GM19193 (cell line): ENCODE results near the gene SDK1.

ENCODE experiments used
- POLR2A ChIP-seq: IDR thresholded peaks from 4 replicates; pipeline ENCODE4 v1.6.1; 2011; ENCODE audit not compliant: insufficient read depth, insufficient read length; ENCODE audit errors: extremely low read depth

The SDK1 gene

DNA sequence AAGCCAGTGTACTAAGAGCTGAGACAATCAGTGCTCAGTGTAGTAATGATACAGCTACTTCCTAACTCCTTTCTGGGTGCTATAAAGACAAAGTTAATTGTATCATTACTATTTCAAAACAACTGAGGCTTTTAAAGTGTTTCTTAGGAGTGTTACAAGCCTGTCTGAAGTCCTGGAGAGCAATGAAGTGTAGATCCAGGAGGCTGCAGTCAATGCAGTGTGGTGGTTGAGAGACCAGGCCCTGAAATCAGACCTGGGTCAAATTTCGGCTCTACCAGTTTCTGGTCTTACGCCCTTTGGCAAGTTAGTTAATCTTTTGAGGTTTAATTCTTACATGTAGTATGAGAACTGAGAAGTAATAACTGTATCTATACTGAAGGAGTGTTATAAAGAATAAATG lies 387.0 kb downstream of the SDK1 start:
- no peak for TF ChIP-seq POLR2A

DNA sequence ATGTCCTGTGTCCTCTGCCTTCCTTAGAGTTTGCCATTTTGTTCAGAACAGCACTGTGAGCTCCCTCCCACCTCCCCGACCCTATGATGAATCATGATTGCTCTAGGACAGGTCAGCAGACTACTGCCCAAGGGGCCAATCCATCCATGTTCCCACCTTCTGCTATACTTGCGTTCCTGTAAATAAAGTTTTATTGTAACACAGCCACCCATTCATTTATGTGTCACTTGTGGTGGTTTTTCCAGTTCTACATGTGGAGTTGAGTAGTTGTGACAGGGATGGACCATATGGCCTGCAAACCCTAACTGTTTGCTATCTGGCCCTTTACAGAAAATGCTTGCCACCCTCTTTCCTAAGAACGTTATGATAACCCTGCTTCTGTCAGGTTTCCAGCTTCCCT lies 387.8 kb downstream of the SDK1 start:
- TF ChIP-seq POLR2A = no peak

DNA sequence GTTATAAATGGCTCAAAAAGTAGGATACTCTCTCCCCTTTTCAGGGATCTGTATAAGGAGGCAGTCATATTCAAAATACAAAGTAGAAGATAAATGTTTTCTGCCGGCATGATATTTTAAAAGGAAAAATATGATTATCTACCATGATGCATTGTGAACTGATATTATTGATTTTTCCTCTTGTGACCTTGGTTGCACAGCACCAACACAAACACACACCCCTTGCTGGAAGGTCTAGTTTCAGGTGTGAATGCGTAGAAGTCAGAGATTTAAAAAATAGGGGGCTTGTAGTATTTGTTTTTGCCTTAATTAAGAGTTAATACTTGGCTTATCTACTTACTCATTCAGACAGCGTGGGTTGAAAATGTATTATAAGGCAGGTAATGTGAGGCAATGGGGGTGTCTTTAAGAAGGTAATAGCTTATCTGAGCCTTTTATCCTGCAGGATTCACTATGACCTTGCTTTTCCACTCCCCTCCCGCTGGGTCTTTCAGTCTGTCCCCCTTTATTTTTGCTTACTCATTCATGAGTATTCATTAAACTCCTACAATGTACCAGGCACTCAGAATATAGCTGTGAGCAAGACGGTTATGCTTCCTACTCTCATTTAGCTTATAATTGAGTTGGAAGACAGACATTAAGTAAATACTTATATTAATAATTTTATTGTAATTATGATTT lies 390.6 kb downstream of the SDK1 start:
- TF ChIP-seq POLR2A = no peak

DNA sequence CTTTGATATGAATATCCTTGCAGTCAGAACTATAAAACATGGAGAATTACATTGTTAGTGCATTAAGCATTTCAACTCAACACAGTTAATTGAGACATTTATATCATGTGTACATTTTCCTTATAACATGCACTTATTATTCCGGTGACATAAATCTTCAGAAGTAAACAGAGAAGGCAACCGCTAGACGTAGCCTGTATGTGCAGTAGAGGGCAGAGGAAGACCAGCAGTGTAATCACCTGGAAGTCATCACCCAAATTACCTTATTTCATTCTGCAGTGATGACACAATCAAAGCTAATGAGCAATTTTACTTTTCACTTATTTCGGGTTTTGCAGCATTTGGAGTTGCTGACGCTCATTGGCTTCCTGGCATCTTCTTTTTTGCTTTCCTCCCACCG lies 394.6 kb downstream of the SDK1 start:
- no peak for TF ChIP-seq POLR2A

DNA sequence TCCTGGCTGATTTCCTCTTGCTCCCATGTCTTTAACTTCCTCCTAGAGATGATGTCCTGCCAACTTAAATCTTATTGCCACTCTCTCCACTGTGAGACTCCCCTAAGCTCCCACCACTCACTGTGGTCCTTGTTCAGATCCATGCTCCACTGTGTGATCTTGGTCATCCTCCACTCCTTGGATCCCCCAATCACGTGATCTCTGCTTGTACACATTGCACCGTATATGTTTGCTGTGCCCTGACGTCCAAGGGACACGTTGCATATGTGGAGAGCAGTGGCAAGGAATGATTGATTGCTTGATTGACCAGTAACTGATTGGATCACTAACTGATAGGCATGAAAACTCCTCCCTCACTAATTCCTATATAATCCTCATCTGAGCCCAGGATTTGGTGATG lies 395.1 kb downstream of the SDK1 start:
- TF ChIP-seq POLR2A = no peak

DNA sequence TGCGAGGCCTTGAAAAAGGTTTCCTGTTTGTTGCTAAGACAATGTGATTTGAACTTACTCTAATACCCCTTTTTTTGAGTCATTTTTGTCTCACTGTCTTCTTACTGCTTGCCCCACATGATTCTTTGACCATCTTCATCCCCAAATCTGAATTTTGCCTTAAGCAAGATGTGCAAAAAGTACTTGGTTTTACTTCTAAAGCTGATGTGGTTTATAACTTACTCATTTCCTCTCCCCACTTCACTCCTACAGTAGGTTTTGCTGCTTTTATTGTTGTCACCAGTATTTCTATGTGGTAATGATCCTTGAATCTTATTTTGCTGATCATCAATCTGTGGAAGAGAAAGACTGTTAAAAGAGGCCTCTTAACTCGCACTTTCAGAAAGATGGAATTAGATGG lies 396.4 kb downstream of the SDK1 start:
- TF ChIP-seq POLR2A = no peak

DNA sequence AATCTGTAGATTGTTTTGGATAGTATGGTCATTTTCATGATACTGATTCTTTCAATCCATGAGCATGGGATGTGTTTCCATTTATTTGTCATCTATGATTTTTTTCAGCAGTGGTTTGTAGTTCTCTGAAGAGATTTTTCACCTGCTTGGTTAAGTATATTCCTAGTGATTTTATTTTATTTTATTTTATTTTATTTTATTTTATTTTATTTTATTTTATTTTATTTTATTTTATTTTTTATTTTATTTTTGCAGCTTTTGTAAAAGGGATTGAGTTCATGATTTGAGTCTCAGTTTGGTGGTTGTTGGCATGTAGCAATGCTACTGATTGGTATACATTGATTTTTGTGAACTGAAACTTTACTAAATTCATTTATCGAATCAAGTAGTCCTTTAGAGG lies 404.2 kb downstream of the SDK1 start:
- TF ChIP-seq POLR2A = no peak

DNA sequence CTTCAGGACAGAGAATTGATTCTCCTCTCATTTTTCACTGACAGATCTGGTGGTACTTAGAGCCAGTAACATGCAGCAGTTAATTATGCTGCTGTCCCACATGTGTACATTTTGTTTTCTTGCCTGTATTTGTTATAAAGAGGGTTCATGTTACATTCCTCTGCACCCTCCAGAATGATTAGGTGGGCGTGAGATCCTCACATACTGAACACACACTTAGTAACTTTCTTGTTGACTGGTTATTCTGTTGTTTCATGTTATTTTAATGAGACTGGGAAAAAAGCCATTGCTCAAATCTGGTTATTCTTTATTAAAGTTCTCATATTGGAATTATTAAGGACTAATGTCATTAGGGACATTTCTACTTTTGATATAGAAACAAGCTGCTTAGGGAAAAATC lies 409.1 kb downstream of the SDK1 start:
- no peak for TF ChIP-seq POLR2A

DNA sequence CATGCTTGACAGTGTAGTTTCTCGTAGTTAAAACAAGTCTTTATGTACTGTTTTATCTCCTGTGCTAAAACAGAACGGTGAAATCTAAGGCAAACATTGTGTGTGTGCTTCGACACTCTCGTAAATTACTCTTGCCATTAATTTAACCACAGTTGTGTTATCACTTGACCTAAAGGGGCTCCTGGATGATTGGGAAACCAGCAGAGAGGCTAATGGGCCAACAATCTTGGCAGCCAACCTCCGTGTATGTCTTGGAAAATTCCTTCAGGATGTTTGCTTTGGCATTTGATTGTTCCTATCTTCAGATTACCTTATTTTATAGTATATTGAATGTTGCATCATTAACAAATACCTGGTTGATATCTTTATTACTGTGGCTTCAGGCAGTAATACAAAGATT lies 409.5 kb downstream of the SDK1 start:
- TF ChIP-seq POLR2A = no peak

DNA sequence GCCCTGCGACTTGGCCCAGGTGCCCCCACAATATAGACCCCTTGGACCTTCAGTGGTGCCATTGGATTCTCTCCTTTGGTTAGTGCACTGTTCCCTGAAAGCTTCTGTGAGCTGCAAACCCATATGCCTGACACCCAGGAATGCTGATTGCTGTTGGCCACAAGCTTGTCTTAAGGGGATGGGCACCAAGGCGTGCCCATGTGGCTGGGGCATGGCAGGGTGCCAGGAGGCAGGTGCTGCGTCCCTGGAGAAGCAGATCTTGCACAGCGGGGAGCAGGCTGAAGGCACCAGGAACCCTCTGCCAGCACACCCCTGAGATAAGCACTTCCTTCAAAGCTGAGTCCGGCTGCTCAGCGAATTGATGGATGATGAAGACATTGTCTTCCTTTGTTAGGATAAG lies 411.8 kb downstream of the SDK1 start:
- no peak for TF ChIP-seq POLR2A

DNA sequence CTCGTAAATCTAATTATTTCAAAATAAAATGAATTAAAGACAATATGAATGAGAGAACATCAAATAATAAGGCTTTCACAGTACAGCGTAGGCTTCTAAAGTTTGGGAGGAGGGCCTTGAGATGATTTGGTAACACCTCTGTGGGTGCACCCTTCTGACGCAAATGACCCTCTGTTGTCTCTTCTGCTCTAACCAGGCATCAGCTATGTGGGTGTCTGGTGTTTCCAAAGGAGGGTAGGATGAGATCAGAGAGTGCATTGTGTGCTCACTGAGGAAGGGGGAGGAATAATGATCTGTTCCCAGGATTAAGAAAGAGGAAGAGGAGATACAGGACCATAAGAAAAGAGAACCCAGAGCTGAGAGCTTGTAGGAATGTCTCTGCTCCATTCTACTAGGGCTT lies 420.4 kb downstream of the SDK1 start:
- TF ChIP-seq POLR2A = no peak

DNA sequence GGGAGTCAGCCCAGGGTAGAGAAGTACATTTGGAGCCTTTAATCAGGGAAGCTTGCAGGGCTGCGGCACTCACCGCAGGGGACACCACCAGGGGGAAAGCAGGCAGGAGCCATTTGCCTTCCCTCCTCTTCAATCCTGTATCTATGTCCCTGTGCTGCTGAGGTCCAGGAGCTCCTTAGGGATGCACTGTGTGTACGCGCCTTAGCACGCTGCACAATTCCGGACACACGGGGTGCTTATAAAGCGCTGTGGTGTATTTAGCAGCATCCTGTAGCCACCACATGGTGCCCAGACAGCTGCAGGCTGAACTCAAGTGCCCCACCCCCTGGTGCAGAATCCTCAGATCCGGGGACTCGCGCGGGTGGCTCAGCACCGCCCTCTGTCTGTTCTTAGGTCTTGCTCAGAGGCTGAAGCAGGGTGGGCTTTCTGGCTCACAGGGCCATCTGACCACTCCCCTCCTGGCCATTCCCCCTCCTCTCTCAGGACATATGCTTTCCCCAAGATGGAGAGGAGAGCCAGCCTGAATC lies 421.4 kb downstream of the SDK1 start:
- no peak for TF ChIP-seq POLR2A

DNA sequence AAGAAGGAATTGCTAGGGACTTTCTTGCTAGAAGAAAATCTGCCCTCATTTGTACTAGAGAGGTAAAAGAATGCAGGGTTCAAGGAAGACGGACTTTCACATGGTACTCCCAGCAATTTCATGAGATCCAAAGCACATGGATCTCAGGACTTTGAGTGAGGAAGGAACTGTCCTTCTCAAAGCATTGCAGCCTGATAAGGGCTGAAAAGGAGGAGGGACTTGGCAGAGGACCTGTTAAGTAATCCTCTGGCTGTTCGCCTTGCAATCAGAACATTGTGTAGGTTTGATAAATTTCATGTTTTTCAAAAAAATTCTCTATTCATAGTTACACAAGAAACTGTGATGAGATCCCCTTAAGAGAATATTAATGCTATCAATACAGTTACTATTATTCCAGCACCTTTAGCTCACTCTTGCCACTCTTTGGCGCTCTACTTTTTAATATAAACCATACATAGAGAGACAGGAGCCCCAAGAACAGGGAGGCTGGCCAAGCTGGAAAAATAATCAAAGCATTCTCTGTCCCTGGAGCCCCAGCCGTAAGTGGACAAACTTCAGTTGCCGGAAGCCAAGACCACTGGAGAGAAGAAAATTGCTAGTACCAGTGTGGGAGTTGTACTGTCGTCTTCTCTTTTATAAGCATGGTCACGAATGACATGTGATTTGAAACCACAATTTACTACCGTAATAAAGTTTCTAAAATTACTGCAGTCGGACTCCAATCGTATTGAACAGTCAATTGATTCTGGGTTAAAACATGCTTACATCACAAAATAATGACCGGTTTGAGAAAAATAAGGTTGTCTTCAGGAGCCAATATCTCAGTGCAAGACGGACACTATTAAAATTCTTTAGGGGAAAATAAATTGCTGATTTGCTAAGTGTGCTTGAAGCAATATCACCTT lies 424.4 kb downstream of the SDK1 start:
- TF ChIP-seq POLR2A = no peak

DNA sequence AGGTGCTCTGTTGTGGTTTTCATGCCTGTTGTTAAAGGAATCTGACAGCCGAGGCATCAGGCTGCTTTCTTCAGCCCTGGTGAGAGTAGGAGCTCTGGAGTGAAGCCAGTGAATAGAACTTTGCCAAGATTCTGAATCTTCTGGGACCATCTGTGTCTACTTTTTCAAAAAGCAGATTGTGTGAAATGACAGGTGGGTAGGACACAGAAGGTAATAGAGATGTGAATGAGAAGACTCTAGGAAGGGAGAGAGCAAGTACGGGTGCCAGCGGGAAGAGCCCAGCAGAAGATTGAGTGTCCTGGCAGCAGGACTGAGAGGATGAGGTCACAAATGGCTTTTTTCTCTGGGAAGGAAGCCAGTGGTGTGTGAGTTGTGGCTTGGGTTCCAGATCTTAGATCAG lies 429.2 kb downstream of the SDK1 start:
- no peak for TF ChIP-seq POLR2A

DNA sequence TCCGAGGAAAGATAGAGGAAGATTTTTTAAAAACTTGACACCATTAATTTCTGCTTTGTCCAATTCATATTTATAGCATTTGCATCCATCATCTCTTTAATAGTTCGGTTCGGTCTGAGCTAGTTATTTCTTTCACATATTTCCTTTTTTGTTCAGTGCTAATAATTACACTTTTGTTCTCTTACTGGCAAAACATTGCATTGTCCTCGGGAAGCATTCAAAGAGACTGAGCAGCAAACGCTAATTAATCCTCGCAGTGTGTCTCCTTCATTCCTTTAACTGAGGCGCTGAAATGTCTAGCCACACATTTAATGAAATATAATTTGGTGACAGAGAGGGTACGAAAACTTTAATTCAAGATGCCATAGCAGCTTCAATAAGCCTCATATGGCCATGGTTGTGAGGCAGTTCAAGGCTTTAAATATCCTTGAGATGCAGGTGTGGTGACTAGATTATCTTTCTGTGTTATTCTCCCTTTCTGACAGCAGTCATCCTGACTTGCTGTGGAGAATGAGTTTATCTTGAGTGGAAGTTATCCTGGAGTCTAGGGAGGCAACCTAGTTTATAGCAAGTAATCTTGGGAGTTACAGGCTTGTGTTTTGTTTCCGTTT lies 431.4 kb downstream of the SDK1 start:
- no peak for TF ChIP-seq POLR2A
